ENCODE measurements around the gene CST4.
"Not testable (repeated sequence)": the region's sequence is repeated elsewhere in the genome, so short reads cannot be mapped to it uniquely, and the experiment has no call there.

DNA sequence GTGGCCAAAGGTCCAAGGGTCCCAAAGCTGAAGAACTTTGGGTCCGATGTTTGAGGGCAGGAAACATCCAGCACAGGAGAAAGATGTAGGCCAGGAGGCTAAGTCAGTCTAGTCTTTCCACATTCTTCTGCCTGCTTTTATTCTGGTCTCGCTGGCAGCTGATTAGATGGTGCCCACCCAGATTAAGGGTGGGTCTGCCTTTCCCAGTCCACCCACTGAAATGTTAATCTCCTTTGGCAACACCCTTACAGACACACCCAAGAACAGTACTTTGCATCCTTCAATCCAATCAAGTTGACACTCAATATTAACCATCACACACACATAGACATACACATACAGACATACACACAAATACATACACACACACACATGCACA is 29.2 kb downstream of the CST4 start:
- TF ChIP-seq, protein P1, sequence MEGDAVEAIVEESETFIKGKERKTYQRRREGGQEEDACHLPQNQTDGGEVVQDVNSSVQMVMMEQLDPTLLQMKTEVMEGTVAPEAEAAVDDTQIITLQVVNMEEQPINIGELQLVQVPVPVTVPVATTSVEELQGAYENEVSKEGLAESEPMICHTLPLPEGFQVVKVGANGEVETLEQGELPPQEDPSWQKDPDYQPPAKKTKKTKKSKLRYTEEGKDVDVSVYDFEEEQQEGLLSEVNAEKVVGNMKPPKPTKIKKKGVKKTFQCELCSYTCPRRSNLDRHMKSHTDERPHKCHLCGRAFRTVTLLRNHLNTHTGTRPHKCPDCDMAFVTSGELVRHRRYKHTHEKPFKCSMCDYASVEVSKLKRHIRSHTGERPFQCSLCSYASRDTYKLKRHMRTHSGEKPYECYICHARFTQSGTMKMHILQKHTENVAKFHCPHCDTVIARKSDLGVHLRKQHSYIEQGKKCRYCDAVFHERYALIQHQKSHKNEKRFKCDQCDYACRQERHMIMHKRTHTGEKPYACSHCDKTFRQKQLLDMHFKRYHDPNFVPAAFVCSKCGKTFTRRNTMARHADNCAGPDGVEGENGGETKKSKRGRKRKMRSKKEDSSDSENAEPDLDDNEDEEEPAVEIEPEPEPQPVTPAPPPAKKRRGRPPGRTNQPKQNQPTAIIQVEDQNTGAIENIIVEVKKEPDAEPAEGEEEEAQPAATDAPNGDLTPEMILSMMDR (IDR thresholded peaks at IDR 0.05), result not testable (repeated sequence)
- not testable (repeated sequence) for TF ChIP-seq RFX5 (IDR thresholded peaks at IDR 0.05; ENCODE audit: low read length); FOXM1 (IDR thresholded peaks at IDR 0.05; ENCODE audit: low read depth); YY1 (IDR thresholded peaks at IDR 0.05; ENCODE audit: low read depth)
- TF ChIP-seq, protein P2, sequence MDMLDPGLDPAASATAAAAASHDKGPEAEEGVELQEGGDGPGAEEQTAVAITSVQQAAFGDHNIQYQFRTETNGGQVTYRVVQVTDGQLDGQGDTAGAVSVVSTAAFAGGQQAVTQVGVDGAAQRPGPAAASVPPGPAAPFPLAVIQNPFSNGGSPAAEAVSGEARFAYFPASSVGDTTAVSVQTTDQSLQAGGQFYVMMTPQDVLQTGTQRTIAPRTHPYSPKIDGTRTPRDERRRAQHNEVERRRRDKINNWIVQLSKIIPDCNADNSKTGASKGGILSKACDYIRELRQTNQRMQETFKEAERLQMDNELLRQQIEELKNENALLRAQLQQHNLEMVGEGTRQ (IDR thresholded peaks at IDR 0.05; ENCODE audit: borderline replicate concordance, low read depth, low read length), result not testable (repeated sequence)

Data from SK-N-SH (cell line).